GM19438 (cell line): Measurements from ENCODE around the gene DLD.
"Not testable (repeated sequence)": the region's sequence is repeated elsewhere in the genome, so short reads cannot be mapped to it uniquely, and the experiment has no call there.

ENCODE experiments used
- ATAC-seq: cut with Tn5 transposase; IDR thresholded peaks from one replicate; pipeline ENCODE4 v1.9.1; 2021; ENCODE audit warnings: low read depth; ENCODE audit not compliant: unreplicated experiment

The DLD gene

DNA sequence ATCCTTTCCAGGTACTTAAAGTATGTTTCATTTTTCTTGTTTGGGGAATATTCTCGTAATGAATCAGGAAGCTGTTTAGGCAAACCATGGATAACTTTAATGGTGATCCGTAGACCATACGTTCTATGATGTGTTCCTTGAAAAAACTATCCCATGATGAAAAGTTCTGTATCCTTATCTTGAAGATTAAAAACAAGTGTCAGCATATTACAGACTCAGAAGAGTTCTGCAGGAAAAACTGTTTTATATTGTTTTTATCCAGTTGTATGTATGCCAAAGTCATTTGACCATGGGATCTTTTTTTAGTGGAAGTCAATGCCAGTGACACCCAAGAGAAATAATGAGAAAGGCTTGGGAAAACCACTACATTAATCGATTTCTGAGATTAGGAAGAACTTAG is 52.0 kb downstream of the DLD start:
- no peak for ATAC-seq

DNA sequence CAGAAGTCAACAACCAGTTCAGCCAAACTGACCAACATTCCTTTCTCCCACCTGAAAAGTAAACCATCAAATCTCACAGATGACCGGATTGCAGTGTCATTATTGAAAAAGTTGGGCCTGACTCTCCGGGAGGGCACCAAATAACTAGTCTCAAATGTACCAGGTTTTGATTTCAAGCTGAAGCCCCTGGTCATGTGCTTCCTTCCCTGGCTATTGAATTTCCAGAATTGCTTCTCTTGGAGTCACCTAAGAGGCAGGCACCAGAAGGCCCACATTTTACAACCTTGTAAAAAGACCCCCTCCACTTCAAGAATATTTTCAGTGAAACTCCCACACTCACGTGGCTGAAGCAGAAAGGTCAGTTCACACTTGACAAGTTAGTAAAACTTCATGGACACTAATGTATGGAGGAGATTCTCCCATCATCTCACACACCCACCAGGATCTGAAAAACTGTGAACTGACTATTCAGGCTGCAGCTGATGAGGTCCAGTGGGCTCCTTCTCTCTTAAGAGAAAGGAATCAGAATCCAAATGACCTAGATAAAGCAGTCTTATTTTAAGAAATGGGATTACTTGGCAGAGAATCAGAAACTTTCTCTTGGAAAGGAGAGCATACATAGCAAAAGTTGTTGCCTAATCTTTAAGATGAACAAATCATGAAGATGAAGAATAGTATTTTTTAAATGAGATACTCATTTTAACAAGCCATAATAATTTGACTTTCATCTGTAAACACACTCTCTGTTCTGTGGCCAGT is 53.6 kb downstream of the DLD start:
- no peak for ATAC-seq

- no peak for ATAC-seq
Measured at GRCh38 chr7:107945332-107945731, 54.3 kb downstream of the DLD start.

GRCh38 chr7:107946451-107946850 is 55.5 kb downstream of the DLD start:
- no peak for ATAC-seq

DNA sequence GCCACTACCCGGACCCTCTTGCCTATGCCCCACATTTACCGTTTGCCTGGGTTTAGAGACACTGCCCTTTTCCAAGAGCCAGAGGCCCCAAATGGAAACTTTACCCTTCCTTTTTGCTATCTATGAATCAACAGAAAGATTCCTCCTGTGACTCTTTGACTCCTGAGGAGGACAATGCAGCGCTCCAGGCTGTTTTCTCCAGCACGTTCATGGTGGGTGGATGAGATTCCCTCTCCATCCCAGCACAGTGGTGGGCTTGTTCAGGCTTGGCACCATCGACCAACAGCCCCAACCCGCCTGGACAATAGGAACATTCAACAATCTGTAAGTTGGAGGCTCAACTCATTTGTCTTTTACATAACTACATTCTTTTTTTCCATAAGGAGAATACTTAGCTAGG is 55.9 kb downstream of the DLD start:
- no peak for ATAC-seq

GRCh38 chr7:107948645-107949442 is 57.9 kb downstream of the DLD start:
- ATAC-seq = no peak

GRCh38 chr7:107949443-107949935 is 58.5 kb downstream of the DLD start:
- no peak for ATAC-seq

DNA sequence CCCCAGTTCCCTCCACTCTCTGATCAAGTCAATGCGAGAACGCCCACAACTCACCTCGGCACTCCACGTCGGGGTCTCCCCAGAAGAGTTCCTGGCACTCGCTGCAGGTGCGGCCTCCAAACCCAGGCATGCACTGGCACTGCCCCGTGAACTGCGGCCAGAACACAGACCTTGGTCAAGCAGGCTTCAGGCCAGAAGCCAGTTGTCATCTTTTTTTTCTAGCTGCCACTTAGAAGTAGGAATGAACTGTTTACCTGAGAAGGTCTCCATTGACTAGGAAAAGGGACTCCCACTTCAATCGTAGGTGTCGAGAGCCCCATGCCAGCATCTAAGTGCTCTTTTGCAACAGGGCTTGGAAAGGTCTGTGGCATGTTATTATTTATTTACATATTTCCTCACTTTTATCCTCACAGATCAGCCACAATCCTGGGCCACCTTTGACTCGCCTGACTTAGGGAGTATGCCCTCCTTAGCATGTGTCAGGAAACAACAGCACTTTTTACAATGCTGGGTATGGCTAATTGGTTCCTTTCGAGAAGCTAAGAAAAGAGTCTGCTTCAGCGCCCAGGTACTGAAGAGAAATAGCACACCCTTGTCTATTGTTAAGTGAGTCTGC is 60.3 kb downstream of the DLD start:
- no peak for ATAC-seq

DNA sequence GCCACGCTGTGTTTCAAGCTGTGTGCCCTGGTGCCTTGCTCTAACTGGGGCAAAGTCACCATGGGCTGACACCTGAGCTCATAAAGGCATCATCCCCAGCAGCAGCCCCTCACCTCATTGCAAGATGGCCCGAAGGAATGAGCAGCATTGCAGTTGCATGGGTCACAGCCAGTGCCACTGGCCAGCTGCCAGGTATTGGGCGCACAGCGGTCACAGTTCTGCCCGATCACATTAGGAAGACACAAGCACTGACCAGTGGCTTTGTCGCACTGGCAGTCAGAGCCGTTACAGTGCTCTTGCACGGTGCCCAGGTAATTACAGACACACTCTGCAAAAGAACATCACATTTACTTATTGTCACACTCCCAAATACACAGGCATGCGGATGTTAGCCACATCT is 60.9 kb downstream of the DLD start:
- ATAC-seq = no peak

GRCh38 chr7:107953265-107953923 is 62.4 kb downstream of the DLD start:
- no peak for ATAC-seq

GRCh38 chr7:107953924-107954303 is 62.9 kb downstream of the DLD start:
- no peak for ATAC-seq

DNA sequence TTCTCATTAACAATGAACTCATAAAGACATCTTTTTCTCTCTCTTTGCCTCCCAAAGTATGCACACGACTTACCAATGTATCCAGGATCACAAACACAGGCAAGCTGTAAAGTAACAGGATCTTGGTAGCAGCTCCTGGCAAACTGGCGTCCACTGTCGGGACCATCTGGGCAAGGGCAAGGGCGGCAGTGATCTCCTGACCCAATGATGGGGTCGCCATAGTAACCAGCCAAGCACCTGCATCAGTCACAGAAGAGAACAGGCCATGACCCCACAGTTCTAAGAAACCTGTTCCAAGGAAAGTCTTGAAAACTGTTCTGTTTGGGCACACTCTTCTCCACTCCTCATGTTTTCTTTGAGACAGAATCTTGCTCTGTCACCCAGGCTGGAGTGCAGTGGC is 64.4 kb downstream of the DLD start:
- no peak for ATAC-seq

- ATAC-seq = not testable (repeated sequence)
Measured at GRCh38 chr7:107956950-107957349, 66.0 kb downstream of the DLD start.

GRCh38 chr7:107957436-107957835 is 66.5 kb downstream of the DLD start:
- no peak for ATAC-seq

GRCh38 chr7:107958764-107959526 is 68.0 kb downstream of the DLD start:
- no peak for ATAC-seq

GRCh38 chr7:107959527-107959898 is 68.5 kb downstream of the DLD start:
- ATAC-seq = no peak

- no peak for ATAC-seq
Measured at GRCh38 chr7:107960272-107960671, 69.3 kb downstream of the DLD start.

- ATAC-seq = no peak
Measured at GRCh38 chr7:107961405-107961804, 70.4 kb downstream of the DLD start.

GRCh38 chr7:107962817-107963216 is 71.8 kb downstream of the DLD start:
- ATAC-seq = no peak

GRCh38 chr7:107964510-107964909 is 73.5 kb downstream of the DLD start:
- ATAC-seq = no peak
